GM23338 (cell line): ENCODE data around the gene TBCB. TPM values are rescaled to one million over a fixed set of nuclear protein-coding genes. Genes with fewer than 3 reads are reported as not detected.

Experiments used
- ATAC-seq: fragments of 200-7000 bp; cut with Tn5 transposase; 3 replicates; pipeline ENCODE4 v1.9.1; 2020
- DNase-seq: peaks from one replicate; pipeline ENCODE4 v3.0.0-alpha.2; 2015; ENCODE audit warnings: low spot score
- H2AFZ ChIP-seq: fragments of 200-600 bp; sonication (generic); 2 replicates; pipeline ENCODE4 v1.8.0; 2016; ENCODE audit warnings: antibody characterized with exemption, mild to moderate bottlenecking, moderate library complexity
- H3F3A ChIP-seq: fragments of 200-600 bp; sonication (generic); replicated peaks from 2 replicates; pipeline ENCODE4 v1.8.0; 2017; ENCODE audit warnings: antibody characterized with exemption, mixed run types, low read depth
- H3K27ac ChIP-seq: fragments of 200-600 bp; sonication (generic); 2 replicates; pipeline ENCODE4 v1.6.1; 2016; ENCODE audit warnings: low read depth
- H3K27me3 ChIP-seq: fragments of 200-600 bp; sonication (generic); 2 replicates; pipeline ENCODE4 v1.8.0; 2016; ENCODE audit warnings: mild to moderate bottlenecking, mixed run types, moderate library complexity; ENCODE audit not compliant: insufficient read depth
- H3K36me3 ChIP-seq: fragments of 200-600 bp; sonication (generic); 2 replicates; pipeline ENCODE4 v1.8.0; 2016; ENCODE audit warnings: mild to moderate bottlenecking; ENCODE audit not compliant: insufficient read depth
- H3K4me1 ChIP-seq: fragments of 200-600 bp; sonication (generic); 2 replicates; pipeline ENCODE4 v1.8.0; 2016; ENCODE audit warnings: mild to moderate bottlenecking, moderate library complexity; ENCODE audit not compliant: insufficient read depth
- H3K4me2 ChIP-seq: fragments of 200-600 bp; sonication (generic); 2 replicates; pipeline ENCODE4 v1.7.1; 2017; ENCODE audit warnings: mixed run types
- H3K4me3 ChIP-seq: fragments of 200-600 bp; sonication (generic); 2 replicates; pipeline ENCODE4 v1.6.1; 2016; ENCODE audit warnings: mixed run types
- H3K79me2 ChIP-seq: fragments of 200-600 bp; sonication (generic); replicated peaks from 2 replicates; pipeline ENCODE4 v1.8.0; 2017; ENCODE audit warnings: mild to moderate bottlenecking; ENCODE audit not compliant: insufficient read depth
- H3K9me2 ChIP-seq: fragments of 200-600 bp; sonication (generic); 2 replicates; pipeline ENCODE4 v1.8.0; 2017; ENCODE audit not compliant: insufficient read depth
- H4K20me1 ChIP-seq: fragments of 200-600 bp; sonication (generic); replicated peaks from 2 replicates; pipeline ENCODE4 v1.8.0; 2017; ENCODE audit warnings: mild to moderate bottlenecking; ENCODE audit not compliant: insufficient read depth
- H3K27ac Mint-ChIP-seq: 2 replicates; pipeline ENCODE4 v1.8.0; 2020; ENCODE audit warnings: inconsistent platforms, mild to moderate bottlenecking, moderate library complexity, mixed read lengths
- H3K27me3 Mint-ChIP-seq: 3 replicates; pipeline ENCODE4 v1.8.0; 2022; ENCODE audit warnings: low read depth, mild to moderate bottlenecking, moderate library complexity, mixed read lengths, inconsistent platforms; ENCODE audit not compliant: insufficient read depth, poor library complexity
- H3K36me3 Mint-ChIP-seq: 3 replicates; pipeline ENCODE4 v1.8.0; 2021; ENCODE audit warnings: low read depth, mild to moderate bottlenecking, inconsistent platforms, moderate library complexity, mixed read lengths
- H3K4me1 Mint-ChIP-seq: 3 replicates; pipeline ENCODE4 v1.8.0; 2020; ENCODE audit warnings: mild to moderate bottlenecking, inconsistent platforms, mixed read lengths
- H3K4me3 Mint-ChIP-seq: 3 replicates; pipeline ENCODE4 v1.8.0; 2021; ENCODE audit warnings: moderate library complexity, mild to moderate bottlenecking, inconsistent platforms, mixed read lengths
- H3K9me3 Mint-ChIP-seq: 3 replicates; pipeline ENCODE4 v1.8.0; 2020; ENCODE audit warnings: moderate library complexity, mild to moderate bottlenecking, inconsistent platforms, mixed read lengths
- CREB1 ChIP-seq: fragments of 250-450 bp; sonication (Bioruptor Pico); IDR thresholded peaks from 2 replicates; pipeline ENCODE4 v1.5.0; 2020; ENCODE audit warnings: low read depth, mild to moderate bottlenecking, moderate library complexity
- EZH2 ChIP-seq: fragments of 200-600 bp; sonication (generic); IDR thresholded peaks from one replicate; pipeline ENCODE4 v1.8.0; 2017; ENCODE audit warnings: antibody characterized with exemption, mild to moderate bottlenecking, low read depth; ENCODE audit not compliant: unreplicated experiment
- EZH2phosphoT487 ChIP-seq: fragments of 200-600 bp; sonication (generic); IDR thresholded peaks from one replicate; pipeline ENCODE4 v1.8.1; 2018; ENCODE audit warnings: antibody characterized with exemption; ENCODE audit not compliant: unreplicated experiment
- POLR2AphosphoS5 ChIP-seq: IDR thresholded peaks from 2 replicates; pipeline ENCODE4 v1.6.1; 2016; ENCODE audit warnings: antibody characterized with exemption, low read depth
- ZNF331 ChIP-seq: fragments of 250-450 bp; sonication (Bioruptor Pico); IDR thresholded peaks from 2 replicates; pipeline ENCODE4 v1.5.0; 2020; ENCODE audit warnings: low read depth, mild to moderate bottlenecking, moderate library complexity
- polyA plus RNA-seq: library from polyadenylated mRNA; unstranded; fragments of >200 nt; fragmentation: Nextera tagmentation; extraction: Ambion mirVana; gene quantifications from 2 replicates; pipeline ENCODE4 v1.2.1, GENCODE V29; 2016
- total RNA-seq: library from RNA; depleted of rRNA; stranded (reverse); fragments of >200 nt; shearing (Covaris generic); gene quantifications from 2 replicates; pipeline ENCODE4 v1.2.3, GENCODE V29; 2014
- TF ChIP-seq, protein P1 (sequence below): fragments of 250-450 bp; sonication (Bioruptor Pico); IDR thresholded peaks from 2 replicates; pipeline ENCODE4 v1.5.0; 2020; ENCODE audit warnings: mild to moderate bottlenecking, moderate library complexity
- TF ChIP-seq, protein P2 (sequence below): IDR thresholded peaks from 2 replicates; pipeline ENCODE4 v1.6.1; 2016; ENCODE audit warnings: antibody characterized with exemption
- TF ChIP-seq, protein P3 (sequence below): IDR thresholded peaks from one replicate; pipeline ENCODE4 v1.6.1; 2018; ENCODE audit warnings: antibody characterized with exemption; ENCODE audit not compliant: unreplicated experiment

Gene TBCB
- total and polyA plus RNA-seq, 2 experiments from 2014 or later: 275 to 290 TPM

DNA sequence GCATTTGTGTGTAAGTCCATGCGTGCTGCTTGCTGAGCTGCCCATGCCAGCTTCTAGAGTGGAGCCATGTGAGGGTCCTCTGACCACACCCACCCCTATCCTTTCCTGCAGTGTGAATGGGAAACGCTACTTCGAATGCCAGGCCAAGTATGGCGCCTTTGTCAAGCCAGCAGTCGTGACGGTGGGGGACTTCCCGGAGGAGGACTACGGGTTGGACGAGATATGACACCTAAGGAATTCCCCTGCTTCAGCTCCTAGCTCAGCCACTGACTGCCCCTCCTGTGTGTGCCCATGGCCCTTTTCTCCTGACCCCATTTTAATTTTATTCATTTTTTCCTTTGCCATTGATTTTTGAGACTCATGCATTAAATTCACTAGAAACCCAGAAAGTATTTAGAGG lies 10.3 kb downstream of the TBCB start:
- peaks cover 5% of the 10 kb centered on the region; the same call in 2 of the 3 replicates for H3K9me3 Mint-ChIP-seq
- H3K4me2 ChIP-seq: no peak overlapping the region
- no peaks in the 10 kb centered on the region for H3K9me2 ChIP-seq
- H2AFZ ChIP-seq: no peak overlapping the region
- H3F3A ChIP-seq: peaks cover 11% of the 10 kb centered on the region
- DNase-seq: no peak
- H3K4me3 ChIP-seq: no peak overlapping the region
- H3K27ac ChIP-seq: no peak overlapping the region
- no peaks in the 10 kb centered on the region for H3K27me3 ChIP-seq
- H3K4me1 Mint-ChIP-seq: no peaks in the 10 kb centered on the region
- no peaks in the 10 kb centered on the region; the same call in 1 of the 2 replicates for H3K4me1 ChIP-seq
- H3K36me3 ChIP-seq: no peaks in the 10 kb centered on the region
- no peak overlapping the region for H3K27ac Mint-ChIP-seq
- peaks cover 39% of the 10 kb centered on the region for H3K36me3 Mint-ChIP-seq
- H3K79me2 ChIP-seq: no peaks in the 10 kb centered on the region
- H3K4me3 Mint-ChIP-seq: no peak overlapping the region
- no peaks in the 10 kb centered on the region for H4K20me1 ChIP-seq
- peaks cover 13% of the 10 kb centered on the region for H3K27me3 Mint-ChIP-seq
- no peak for ATAC-seq
- TF ChIP-seq, protein P1, sequence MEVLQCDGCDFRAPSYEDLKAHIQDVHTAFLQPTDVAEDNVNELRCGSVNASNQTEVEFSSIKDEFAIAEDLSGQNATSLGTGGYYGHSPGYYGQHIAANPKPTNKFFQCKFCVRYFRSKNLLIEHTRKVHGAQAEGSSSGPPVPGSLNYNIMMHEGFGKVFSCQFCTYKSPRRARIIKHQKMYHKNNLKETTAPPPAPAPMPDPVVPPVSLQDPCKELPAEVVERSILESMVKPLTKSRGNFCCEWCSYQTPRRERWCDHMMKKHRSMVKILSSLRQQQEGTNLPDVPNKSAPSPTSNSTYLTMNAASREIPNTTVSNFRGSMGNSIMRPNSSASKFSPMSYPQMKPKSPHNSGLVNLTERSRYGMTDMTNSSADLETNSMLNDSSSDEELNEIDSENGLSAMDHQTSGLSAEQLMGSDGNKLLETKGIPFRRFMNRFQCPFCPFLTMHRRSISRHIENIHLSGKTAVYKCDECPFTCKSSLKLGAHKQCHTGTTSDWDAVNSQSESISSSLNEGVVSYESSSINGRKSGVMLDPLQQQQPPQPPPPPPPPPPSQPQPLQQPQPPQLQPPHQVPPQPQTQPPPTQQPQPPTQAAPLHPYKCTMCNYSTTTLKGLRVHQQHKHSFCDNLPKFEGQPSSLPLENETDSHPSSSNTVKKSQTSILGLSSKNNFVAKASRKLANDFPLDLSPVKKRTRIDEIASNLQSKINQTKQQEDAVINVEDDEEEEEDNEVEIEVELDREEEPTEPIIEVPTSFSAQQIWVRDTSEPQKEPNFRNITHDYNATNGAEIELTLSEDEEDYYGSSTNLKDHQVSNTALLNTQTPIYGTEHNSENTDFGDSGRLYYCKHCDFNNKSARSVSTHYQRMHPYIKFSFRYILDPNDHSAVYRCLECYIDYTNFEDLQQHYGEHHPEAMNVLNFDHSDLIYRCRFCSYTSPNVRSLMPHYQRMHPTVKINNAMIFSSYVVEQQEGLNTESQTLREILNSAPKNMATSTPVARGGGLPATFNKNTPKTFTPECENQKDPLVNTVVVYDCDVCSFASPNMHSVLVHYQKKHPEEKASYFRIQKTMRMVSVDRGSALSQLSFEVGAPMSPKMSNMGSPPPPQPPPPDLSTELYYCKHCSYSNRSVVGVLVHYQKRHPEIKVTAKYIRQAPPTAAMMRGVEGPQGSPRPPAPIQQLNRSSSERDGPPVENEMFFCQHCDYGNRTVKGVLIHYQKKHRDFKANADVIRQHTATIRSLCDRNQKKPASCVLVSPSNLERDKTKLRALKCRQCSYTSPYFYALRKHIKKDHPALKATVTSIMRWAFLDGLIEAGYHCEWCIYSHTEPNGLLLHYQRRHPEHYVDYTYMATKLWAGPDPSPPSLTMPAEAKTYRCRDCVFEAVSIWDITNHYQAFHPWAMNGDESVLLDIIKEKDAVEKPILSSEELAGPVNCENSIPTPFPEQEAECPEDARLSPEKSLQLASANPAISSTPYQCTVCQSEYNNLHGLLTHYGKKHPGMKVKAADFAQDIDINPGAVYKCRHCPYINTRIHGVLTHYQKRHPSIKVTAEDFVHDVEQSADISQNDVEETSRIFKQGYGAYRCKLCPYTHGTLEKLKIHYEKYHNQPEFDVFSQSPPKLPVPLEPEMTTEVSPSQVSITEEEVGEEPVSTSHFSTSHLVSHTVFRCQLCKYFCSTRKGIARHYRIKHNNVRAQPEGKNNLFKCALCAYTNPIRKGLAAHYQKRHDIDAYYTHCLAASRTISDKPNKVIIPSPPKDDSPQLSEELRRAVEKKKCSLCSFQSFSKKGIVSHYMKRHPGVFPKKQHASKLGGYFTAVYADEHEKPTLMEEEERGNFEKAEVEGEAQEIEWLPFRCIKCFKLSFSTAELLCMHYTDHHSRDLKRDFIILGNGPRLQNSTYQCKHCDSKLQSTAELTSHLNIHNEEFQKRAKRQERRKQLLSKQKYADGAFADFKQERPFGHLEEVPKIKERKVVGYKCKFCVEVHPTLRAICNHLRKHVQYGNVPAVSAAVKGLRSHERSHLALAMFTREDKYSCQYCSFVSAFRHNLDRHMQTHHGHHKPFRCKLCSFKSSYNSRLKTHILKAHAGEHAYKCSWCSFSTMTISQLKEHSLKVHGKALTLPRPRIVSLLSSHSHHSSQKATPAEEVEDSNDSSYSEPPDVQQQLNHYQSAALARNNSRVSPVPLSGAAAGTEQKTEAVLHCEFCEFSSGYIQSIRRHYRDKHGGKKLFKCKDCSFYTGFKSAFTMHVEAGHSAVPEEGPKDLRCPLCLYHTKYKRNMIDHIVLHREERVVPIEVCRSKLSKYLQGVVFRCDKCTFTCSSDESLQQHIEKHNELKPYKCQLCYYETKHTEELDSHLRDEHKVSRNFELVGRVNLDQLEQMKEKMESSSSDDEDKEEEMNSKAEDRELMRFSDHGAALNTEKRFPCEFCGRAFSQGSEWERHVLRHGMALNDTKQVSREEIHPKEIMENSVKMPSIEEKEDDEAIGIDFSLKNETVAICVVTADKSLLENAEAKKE (CRISPR knock-in tag): no peak
- TF ChIP-seq CREB1 (CRISPR knock-in tag) (no peak), EZH2phosphoT487 (no peak), ZNF331 (CRISPR knock-in tag) (no peak), POLR2AphosphoS5 (no peak), EZH2 (no peak)
- TF ChIP-seq, protein P2, sequence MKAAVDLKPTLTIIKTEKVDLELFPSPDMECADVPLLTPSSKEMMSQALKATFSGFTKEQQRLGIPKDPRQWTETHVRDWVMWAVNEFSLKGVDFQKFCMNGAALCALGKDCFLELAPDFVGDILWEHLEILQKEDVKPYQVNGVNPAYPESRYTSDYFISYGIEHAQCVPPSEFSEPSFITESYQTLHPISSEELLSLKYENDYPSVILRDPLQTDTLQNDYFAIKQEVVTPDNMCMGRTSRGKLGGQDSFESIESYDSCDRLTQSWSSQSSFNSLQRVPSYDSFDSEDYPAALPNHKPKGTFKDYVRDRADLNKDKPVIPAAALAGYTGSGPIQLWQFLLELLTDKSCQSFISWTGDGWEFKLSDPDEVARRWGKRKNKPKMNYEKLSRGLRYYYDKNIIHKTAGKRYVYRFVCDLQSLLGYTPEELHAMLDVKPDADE: no peak
- TF ChIP-seq, protein P3, sequence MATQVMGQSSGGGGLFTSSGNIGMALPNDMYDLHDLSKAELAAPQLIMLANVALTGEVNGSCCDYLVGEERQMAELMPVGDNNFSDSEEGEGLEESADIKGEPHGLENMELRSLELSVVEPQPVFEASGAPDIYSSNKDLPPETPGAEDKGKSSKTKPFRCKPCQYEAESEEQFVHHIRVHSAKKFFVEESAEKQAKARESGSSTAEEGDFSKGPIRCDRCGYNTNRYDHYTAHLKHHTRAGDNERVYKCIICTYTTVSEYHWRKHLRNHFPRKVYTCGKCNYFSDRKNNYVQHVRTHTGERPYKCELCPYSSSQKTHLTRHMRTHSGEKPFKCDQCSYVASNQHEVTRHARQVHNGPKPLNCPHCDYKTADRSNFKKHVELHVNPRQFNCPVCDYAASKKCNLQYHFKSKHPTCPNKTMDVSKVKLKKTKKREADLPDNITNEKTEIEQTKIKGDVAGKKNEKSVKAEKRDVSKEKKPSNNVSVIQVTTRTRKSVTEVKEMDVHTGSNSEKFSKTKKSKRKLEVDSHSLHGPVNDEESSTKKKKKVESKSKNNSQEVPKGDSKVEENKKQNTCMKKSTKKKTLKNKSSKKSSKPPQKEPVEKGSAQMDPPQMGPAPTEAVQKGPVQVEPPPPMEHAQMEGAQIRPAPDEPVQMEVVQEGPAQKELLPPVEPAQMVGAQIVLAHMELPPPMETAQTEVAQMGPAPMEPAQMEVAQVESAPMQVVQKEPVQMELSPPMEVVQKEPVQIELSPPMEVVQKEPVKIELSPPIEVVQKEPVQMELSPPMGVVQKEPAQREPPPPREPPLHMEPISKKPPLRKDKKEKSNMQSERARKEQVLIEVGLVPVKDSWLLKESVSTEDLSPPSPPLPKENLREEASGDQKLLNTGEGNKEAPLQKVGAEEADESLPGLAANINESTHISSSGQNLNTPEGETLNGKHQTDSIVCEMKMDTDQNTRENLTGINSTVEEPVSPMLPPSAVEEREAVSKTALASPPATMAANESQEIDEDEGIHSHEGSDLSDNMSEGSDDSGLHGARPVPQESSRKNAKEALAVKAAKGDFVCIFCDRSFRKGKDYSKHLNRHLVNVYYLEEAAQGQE: no peak
